ENCODE data around the gene TRIM65.
"Not testable (repeated sequence)": the region's sequence is repeated elsewhere in the genome, so short reads cannot be mapped to it uniquely, and the experiment has no call there.

Gene TRIM65

GRCh38 chr17:75855310-75856061 lies 41.3 kb downstream of the TRIM65 start, which contains the start of gene WBP2:
Gene WBP2, minus strand, starts transcription at chr17:75855335. Its CDS starts 38 bp downstream, at chr17:75855297.
- in situ Hi-C loops (cut with MboI; ENCODE audit: low sequenced_read_pairs): no loop called here

- in situ Hi-C loops (cut with MboI; ENCODE audit: low sequenced_read_pairs): no loop called here
These were observed 41.9 kb downstream of the TRIM65 start for GRCh38 chr17:75854881-75855309.

GRCh38 chr17:75854101-75854748 lies 42.5 kb downstream of the TRIM65 start:
- in situ Hi-C loops (cut with MboI; ENCODE audit: low sequenced_read_pairs): no loop called here

- in situ Hi-C loops (cut with MboI; ENCODE audit: low sequenced_read_pairs): no loop called here
These were observed 43.3 kb downstream of the TRIM65 start for GRCh38 chr17:75853433-75853832.

- in situ Hi-C loops (cut with MboI; ENCODE audit: low sequenced_read_pairs): not testable (repeated sequence)
These were observed 45.1 kb downstream of the TRIM65 start for GRCh38 chr17:75851693-75851991.

- in situ Hi-C loops (cut with MboI; ENCODE audit: low sequenced_read_pairs): no loop called here
These were observed 45.6 kb downstream of the TRIM65 start for GRCh38 chr17:75850928-75851692.

- in situ Hi-C loops (cut with MboI; ENCODE audit: low sequenced_read_pairs): no loop called here
These were observed 47.0 kb downstream of the TRIM65 start for GRCh38 chr17:75849724-75850123.

GRCh38 chr17:75849279-75849646 lies 47.5 kb downstream of the TRIM65 start:
- in situ Hi-C loops (cut with MboI; ENCODE audit: low sequenced_read_pairs): no loop called here

- in situ Hi-C loops (cut with MboI; ENCODE audit: low sequenced_read_pairs): no loop called here
These were observed 48.0 kb downstream of the TRIM65 start for GRCh38 chr17:75848523-75849278.

GRCh38 chr17:75847614-75848522 lies 48.9 kb downstream of the TRIM65 start:
- in situ Hi-C loops (cut with MboI; ENCODE audit: low sequenced_read_pairs): no loop called here

GRCh38 chr17:75846692-75847613 lies 49.8 kb downstream of the TRIM65 start:
- in situ Hi-C loops (cut with MboI; ENCODE audit: low sequenced_read_pairs): no loop called here

- in situ Hi-C loops (cut with MboI; ENCODE audit: low sequenced_read_pairs): no loop called here
These were observed 50.6 kb downstream of the TRIM65 start for GRCh38 chr17:75845933-75846691.

GRCh38 chr17:75845058-75845711 lies 51.6 kb downstream of the TRIM65 start:
- in situ Hi-C loops (cut with MboI; ENCODE audit: low sequenced_read_pairs): no loop called here

- in situ Hi-C loops (cut with MboI; ENCODE audit: low sequenced_read_pairs): no loop called here
These were observed 52.2 kb downstream of the TRIM65 start for GRCh38 chr17:75844530-75845057.

GRCh38 chr17:75843577-75844529 lies 52.9 kb downstream of the TRIM65 start, which contains the start of gene UNC13D:
Gene UNC13D, minus strand, starts transcription at chr17:75844404. Its CDS starts 67 bp downstream, at chr17:75844337.
- in situ Hi-C loops (cut with MboI; ENCODE audit: low sequenced_read_pairs): no loop called here

- in situ Hi-C loops (cut with MboI; ENCODE audit: low sequenced_read_pairs): no loop called here
These were observed 53.7 kb downstream of the TRIM65 start for GRCh38 chr17:75842963-75843576.
